Panc1 (cell line): ENCODE data around the gene VASP.

ENCODE experiments used
- POLR2AphosphoS5 ChIP-seq: IDR thresholded peaks from 2 replicates; pipeline ENCODE4 v1.6.1; 2012; ENCODE audit warnings: mild to moderate bottlenecking, low read depth, low read length, moderate library complexity
- REST ChIP-seq, 2 experiments: IDR thresholded peaks; 2 replicates each; pipeline ENCODE4 v1.6.1; 2011 to 2012; ENCODE audit warnings: low read depth in 2 of 2, control low read depth in 1 of 2, low read length in 1 of 2, mild to moderate bottlenecking in 1 of 2, moderate library complexity in 1 of 2; ENCODE audit not compliant: insufficient read depth in 1 of 2
- SIN3A ChIP-seq: IDR thresholded peaks from 2 replicates; pipeline ENCODE4 v1.6.1; 2012; ENCODE audit warnings: low read depth, mild to moderate bottlenecking, low read length, moderate library complexity, borderline replicate concordance; ENCODE audit not compliant: insufficient read depth
- TCF7L2 ChIP-seq: IDR thresholded peaks from 2 replicates; pipeline ENCODE4 v1.6.1; 2011; ENCODE audit warnings: mild to moderate bottlenecking, low read depth, low read length, inconsistent platforms
- TF ChIP-seq, protein P1 (sequence below): fragments of 450-650 bp; IDR thresholded peaks from 2 replicates; pipeline ENCODE4 v1.5.1; 2017; ENCODE audit warnings: mild to moderate bottlenecking

DNA sequence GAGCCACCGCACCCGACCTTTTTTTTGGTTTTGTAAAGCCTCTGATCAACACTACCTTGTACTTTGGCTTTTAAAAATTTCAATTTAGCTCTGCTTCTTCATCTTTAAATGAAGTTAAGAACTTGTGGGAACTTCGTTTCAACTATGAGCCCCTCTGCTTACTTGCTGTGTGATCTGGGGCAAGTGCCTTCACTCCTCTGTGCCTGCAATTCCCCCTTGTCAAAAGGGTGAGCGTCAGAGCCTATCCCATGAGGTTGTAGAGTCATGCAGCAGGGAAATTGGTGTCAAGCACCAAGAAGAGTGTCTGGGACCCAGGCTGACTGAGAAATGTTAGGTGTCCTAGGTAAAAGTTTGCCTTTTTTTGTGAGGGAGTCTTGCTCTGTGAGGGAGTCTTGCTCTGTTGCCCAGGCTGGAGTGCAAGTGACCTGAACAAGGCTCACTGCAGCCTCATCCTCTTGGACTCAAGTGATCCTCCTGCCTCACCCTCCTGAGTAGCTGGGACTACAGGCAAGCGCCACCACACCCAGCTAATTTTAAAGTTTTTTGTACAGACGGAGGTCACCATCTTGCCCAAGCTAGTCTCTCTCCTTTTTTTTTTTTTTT is 5.7 kb downstream of the VASP start:
- TF ChIP-seq, protein P1, sequence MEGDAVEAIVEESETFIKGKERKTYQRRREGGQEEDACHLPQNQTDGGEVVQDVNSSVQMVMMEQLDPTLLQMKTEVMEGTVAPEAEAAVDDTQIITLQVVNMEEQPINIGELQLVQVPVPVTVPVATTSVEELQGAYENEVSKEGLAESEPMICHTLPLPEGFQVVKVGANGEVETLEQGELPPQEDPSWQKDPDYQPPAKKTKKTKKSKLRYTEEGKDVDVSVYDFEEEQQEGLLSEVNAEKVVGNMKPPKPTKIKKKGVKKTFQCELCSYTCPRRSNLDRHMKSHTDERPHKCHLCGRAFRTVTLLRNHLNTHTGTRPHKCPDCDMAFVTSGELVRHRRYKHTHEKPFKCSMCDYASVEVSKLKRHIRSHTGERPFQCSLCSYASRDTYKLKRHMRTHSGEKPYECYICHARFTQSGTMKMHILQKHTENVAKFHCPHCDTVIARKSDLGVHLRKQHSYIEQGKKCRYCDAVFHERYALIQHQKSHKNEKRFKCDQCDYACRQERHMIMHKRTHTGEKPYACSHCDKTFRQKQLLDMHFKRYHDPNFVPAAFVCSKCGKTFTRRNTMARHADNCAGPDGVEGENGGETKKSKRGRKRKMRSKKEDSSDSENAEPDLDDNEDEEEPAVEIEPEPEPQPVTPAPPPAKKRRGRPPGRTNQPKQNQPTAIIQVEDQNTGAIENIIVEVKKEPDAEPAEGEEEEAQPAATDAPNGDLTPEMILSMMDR, result no peak
- TF ChIP-seq TCF7L2 (no peak), REST (IDR thresholded peaks at IDR 0.05; ENCODE audit: insufficient read depth in 1 of 2, low read depth in 2 of 2, low read length in 1 of 2) (no peak), SIN3A (no peak), POLR2AphosphoS5 (no peak)
